Karpas-422 (cell line): Measurements from ENCODE around the gene SHMT1. TPM values are rescaled to one million over a fixed set of nuclear protein-coding genes. Genes with fewer than 3 reads are reported as not detected.

ENCODE experiments used
- DNase-seq: peaks from one replicate; pipeline ENCODE4 v3.0.0-alpha.2; 2015
- H2AFZ ChIP-seq: fragments of 200-600 bp; sonication (generic); 2 replicates; pipeline ENCODE4 v1.6.1; 2014; ENCODE audit warnings: antibody characterized with exemption, low read length, mixed read lengths
- H3K27ac ChIP-seq: fragments of 200-600 bp; sonication (generic); 2 replicates; pipeline ENCODE4 v1.5.1; 2014; ENCODE audit warnings: mild to moderate bottlenecking, low read length, moderate library complexity
- H3K27me3 ChIP-seq: fragments of 200-600 bp; sonication (generic); 2 replicates; pipeline ENCODE4 v1.6.1; 2014; ENCODE audit warnings: low read length, mixed read lengths
- H3K36me3 ChIP-seq: fragments of 200-600 bp; sonication (generic); 2 replicates; pipeline ENCODE4 v1.6.1; 2014; ENCODE audit warnings: low read length, mixed read lengths; ENCODE audit not compliant: insufficient read depth
- H3K4me1 ChIP-seq: fragments of 200-600 bp; sonication (generic); 2 replicates; pipeline ENCODE4 v1.6.1; 2014; ENCODE audit warnings: mild to moderate bottlenecking, low read length, mixed read lengths
- H3K4me2 ChIP-seq: fragments of 200-600 bp; sonication (generic); 2 replicates; pipeline ENCODE4 v1.6.1; 2014; ENCODE audit warnings: low read length, low read depth, mild to moderate bottlenecking; ENCODE audit not compliant: poor library complexity, severe bottlenecking
- H3K4me3 ChIP-seq: fragments of 200-600 bp; sonication (generic); 2 replicates; pipeline ENCODE4 v1.5.1; 2014; ENCODE audit warnings: mild to moderate bottlenecking, antibody characterized with exemption, low read length, mixed read lengths
- H3K79me2 ChIP-seq: fragments of 200-600 bp; sonication (generic); 2 replicates; pipeline ENCODE4 v1.6.1; 2014; ENCODE audit warnings: mild to moderate bottlenecking, low read length, mixed read lengths
- H3K9ac ChIP-seq: fragments of 200-600 bp; sonication (generic); 2 replicates; pipeline ENCODE4 v1.6.0; 2014; ENCODE audit warnings: low read length
- H3K9me2 ChIP-seq: fragments of 200-600 bp; sonication (generic), shearing (Covaris generic); replicated peaks from 2 replicates; pipeline ENCODE4 v1.6.0; 2014; ENCODE audit warnings: mild to moderate bottlenecking, low read length, moderate library complexity; ENCODE audit not compliant: insufficient read depth
- H3K9me3 ChIP-seq: fragments of 300-700, 200-600 bp; sonication (generic); 2 replicates; pipeline ENCODE4 v1.6.1; 2014; ENCODE audit warnings: low read length, mixed read lengths
- H4K20me1 ChIP-seq: fragments of 200-600 bp; sonication (generic); 2 replicates; pipeline ENCODE4 v1.6.1; 2014; ENCODE audit warnings: mild to moderate bottlenecking, antibody characterized with exemption, low read length, low read depth; ENCODE audit not compliant: insufficient read depth
- small RNA-seq: library from RNA; depleted of rRNA; stranded (forward); fragments of <200 nt; gene quantifications from one replicate; pipeline ENCODE3, GENCODE V24; 2014
- total RNA-seq: library from RNA; depleted of rRNA; stranded (reverse); fragments of >200 nt; shearing (Covaris generic); gene quantifications from 2 replicates; pipeline ENCODE4 v1.2.3, GENCODE V29; 2014; ENCODE audit warnings: low replicate concordance; rRNA removed

The SHMT1 gene
- total RNA-seq, 1 experiment from 2014 or later, result 17.7 TPM

DNA sequence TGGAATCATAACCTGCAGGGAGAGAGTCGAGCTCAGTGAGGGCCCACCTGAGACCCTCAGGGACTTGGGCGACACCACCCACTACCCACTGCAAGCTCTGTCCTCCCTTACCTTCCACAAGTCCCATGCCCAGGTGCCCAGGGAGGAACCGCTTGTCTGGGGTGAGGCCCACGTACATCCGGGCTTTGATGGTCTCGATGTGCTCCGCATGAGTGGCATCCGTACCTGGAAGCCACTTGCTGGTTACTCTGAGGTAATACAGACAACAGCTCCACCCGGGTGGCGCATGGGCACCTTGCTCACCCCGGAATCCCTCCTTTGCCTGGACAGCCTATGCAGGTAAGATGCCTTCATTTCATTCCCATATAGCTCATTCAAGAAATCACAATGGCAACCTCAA is 78.1 kb downstream of the SHMT1 start:
- Histone ChIP-seq H3K9me2 (no peaks in the 10 kb centered on the region), H3K27me3 (no peaks in the 10 kb centered on the region), H3K4me1 (no peaks in the 10 kb centered on the region), H3K4me3 (no peak overlapping the region), H2AFZ (no peak overlapping the region), H4K20me1 (no peaks in the 10 kb centered on the region), H3K4me2 (no peak overlapping the region), H3K9me3 (no peaks in the 10 kb centered on the region), H3K79me2 (no peaks in the 10 kb centered on the region), H3K36me3 (peaks cover 42% of the 10 kb centered on the region), H3K27ac (no peak overlapping the region), H3K9ac (no peak overlapping the region)
- no peak for DNase-seq

DNA sequence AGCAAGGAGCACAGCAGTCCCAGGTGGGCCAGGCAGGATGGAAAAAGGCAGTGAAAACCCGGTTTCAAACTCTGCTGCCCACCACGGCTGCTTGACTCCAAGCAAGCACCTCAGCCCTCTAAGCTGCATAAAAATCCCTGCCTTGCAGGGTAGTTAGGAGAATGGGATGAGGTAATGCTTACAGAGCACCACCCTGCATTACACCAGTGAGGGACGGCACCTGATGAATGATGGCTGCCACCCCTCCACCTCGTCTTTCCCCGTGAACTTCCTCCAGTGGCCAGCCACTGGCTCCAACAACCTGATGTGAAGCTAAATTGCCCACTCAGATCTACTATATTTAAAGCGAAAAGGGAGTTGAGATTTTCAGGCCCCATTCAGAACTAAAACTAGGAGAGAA is 81.6 kb downstream of the SHMT1 start:
- H3K9me2 ChIP-seq, result no peaks in the 10 kb centered on the region
- H3K79me2 ChIP-seq, result no peaks in the 10 kb centered on the region
- no peaks in the 10 kb centered on the region for H3K27me3 ChIP-seq
- H4K20me1 ChIP-seq, result no peaks in the 10 kb centered on the region
- H3K4me1 ChIP-seq, result no peaks in the 10 kb centered on the region
- H3K9me3 ChIP-seq, result no peaks in the 10 kb centered on the region
- no peak overlapping the region for H3K4me3 ChIP-seq
- no peak overlapping the region for H3K27ac ChIP-seq
- peaks cover 36% of the 10 kb centered on the region for H3K36me3 ChIP-seq
- no peak overlapping the region for H3K9ac ChIP-seq
- H3K4me2 ChIP-seq, result no peak overlapping the region
- DNase-seq, result no peak
- H2AFZ ChIP-seq, result no peak overlapping the region

DNA sequence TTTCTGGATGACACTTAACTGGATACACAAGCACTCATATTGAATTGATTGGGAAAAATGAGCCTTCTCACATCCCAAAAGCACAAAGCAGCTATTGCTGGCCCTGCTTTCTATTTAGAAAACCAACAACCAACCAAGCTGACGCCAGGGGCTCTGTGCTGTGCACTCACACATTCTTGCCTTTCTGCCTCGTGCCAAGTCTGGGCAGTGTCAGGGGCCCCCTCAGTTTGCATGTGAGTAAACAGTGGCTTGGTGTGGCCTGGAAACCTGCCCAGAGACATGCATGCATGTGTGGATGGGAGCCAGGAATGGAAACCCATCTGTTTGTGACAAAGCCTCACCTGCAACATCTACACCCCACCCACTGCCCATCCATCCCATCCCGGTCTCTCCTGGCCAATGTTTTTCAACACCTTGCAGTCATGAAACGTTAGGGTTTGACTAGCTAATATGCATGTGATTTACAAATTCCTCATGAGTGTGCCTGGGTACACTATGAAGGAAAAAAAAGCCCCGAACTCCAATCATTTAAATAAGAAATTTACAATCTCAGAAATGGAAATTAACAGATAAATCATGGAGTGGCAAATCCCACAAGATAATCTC is 82.5 kb downstream of the SHMT1 start:
- Histone ChIP-seq H3K4me1 (no peaks in the 10 kb centered on the region), H3K36me3 (peaks cover 41% of the 10 kb centered on the region), H3K9ac (no peak overlapping the region), H3K79me2 (no peaks in the 10 kb centered on the region), H2AFZ (no peak overlapping the region), H3K27ac (no peak overlapping the region), H4K20me1 (no peaks in the 10 kb centered on the region), H3K9me3 (no peaks in the 10 kb centered on the region), H3K4me3 (no peak overlapping the region), H3K27me3 (no peaks in the 10 kb centered on the region), H3K9me2 (no peaks in the 10 kb centered on the region), H3K4me2 (no peak overlapping the region)
- no peak for DNase-seq

DNA sequence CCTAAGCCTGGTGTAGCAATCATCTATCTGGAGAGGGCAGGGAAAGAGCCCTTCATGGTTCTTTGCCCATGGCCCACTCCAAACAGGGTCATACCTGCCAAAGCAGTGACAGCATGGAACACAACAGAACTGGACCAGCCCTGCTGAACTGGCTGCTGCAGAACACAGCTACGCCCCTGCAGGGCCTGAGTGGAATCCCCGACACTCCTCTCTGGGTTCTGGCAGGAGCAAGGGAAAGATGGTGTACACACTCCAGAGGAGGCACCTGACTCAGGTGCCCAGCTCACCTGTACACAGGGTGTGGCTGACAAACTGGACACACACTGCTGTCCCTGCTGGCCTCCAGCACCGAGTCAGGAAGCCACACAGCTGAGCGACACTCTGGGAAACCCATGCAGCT is 83.1 kb downstream of the SHMT1 start:
- no peak for DNase-seq
- no peaks in the 10 kb centered on the region for H4K20me1 ChIP-seq
- no peak overlapping the region for H3K27ac ChIP-seq
- H3K27me3 ChIP-seq, result no peaks in the 10 kb centered on the region
- no peaks in the 10 kb centered on the region for H3K4me1 ChIP-seq
- no peak overlapping the region for H2AFZ ChIP-seq
- H3K79me2 ChIP-seq, result no peaks in the 10 kb centered on the region
- H3K4me2 ChIP-seq, result no peak overlapping the region
- peaks cover 41% of the 10 kb centered on the region for H3K36me3 ChIP-seq
- H3K9ac ChIP-seq, result no peak overlapping the region
- H3K9me3 ChIP-seq, result no peaks in the 10 kb centered on the region
- H3K9me2 ChIP-seq, result no peaks in the 10 kb centered on the region
- no peak overlapping the region for H3K4me3 ChIP-seq

DNA sequence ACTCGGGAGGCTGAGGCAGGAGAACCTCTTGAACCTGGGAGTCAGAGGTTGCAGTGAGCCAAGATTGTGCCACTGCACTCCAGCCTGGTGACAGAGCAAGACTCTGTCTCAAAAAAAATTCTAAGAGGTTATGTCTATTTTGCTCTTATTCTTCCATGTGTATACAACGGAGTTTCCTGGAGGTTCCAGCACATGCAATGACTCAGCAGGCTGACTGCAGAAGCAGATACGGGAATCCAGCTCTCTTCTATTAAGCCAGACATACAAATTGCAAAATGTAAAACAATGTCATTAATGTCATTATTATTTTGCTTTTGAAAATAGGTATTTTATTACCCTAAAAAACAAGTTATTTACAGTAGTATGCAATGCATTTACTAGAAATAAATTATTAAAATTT is 84.5 kb downstream of the SHMT1 start:
- Histone ChIP-seq H3K9ac (no peak overlapping the region), H3K27me3 (no peaks in the 10 kb centered on the region), H3K4me1 (no peaks in the 10 kb centered on the region), H3K36me3 (peaks cover 40% of the 10 kb centered on the region), H3K79me2 (no peaks in the 10 kb centered on the region), H3K27ac (no peak overlapping the region), H3K4me3 (no peak overlapping the region), H4K20me1 (no peaks in the 10 kb centered on the region), H3K9me2 (no peaks in the 10 kb centered on the region), H3K9me3 (no peaks in the 10 kb centered on the region), H3K4me2 (no peak overlapping the region), H2AFZ (no peak overlapping the region)
- no peak for DNase-seq

Small RNA genes lying within 50 kb of the gene (small RNA-seq; reads per million reads assigned to genes)
- gene AL353997.5, result not detected

Other genes with a start within 250 kb of the SHMT1 start
- gene ALKBH5, start 179.7 kb downstream of the SHMT1 start, total RNA-seq, result 124 and 145 TPM in 2 replicates
- gene LLGL1, start 137.9 kb downstream of the SHMT1 start, total RNA-seq, result 12.0 and 12.1 TPM in 2 replicates
- 128 and 166 TPM in 2 replicates for gene FLII, start 104.8 kb downstream of the SHMT1 start, total RNA-seq
- gene MIEF2, start 102.9 kb downstream of the SHMT1 start, total RNA-seq, result 4.5 and 14.2 TPM in 2 replicates
- 19.0 and 34.9 TPM in 2 replicates for gene TOP3A, start 48.6 kb downstream of the SHMT1 start, total RNA-seq
- 12.7 and 14.4 TPM in 2 replicates for gene SMCR8, start 48.3 kb downstream of the SHMT1 start, total RNA-seq
- not detected in 2 replicates for gene EVPLL, start 14.2 kb upstream of the SHMT1 start, total RNA-seq
- gene LGALS9C, start 113.2 kb upstream of the SHMT1 start, total RNA-seq, result not detected in 2 replicates